Lung (tissue), 12 donors: ENCODE measurements around the gene SUN3. TPM values are rescaled to one million over a fixed set of nuclear protein-coding genes. Genes with fewer than 3 reads are reported as not detected.
A peak's percentile ranks its signal among the peaks of the same experiment; 100 is the strongest.

ENCODE experiments used
- ATAC-seq: fragments of 200-7000 bp; cut with Tn5 transposase; one replicate; pipeline ENCODE4 v1.9.1; 2020; ENCODE audit warnings: moderate number of reproducible peaks; ENCODE audit not compliant: insufficient read depth, low FRiP score
- DNase-seq, 3 donors: peaks; one replicate each; pipeline ENCODE4 v3.0.0-alpha.2; 2013 to 2017
- H3K27ac ChIP-seq, 2 donors: one replicate each; pipeline ENCODE4 v1.5.1; 2013; ENCODE audit warnings: mild to moderate bottlenecking in 2 of 2, moderate library complexity in 2 of 2, control low read depth in 1 of 2, inconsistent platforms in 1 of 2, low read depth in 1 of 2, low read length in 1 of 2
- H3K27me3 ChIP-seq, 3 donors: one replicate each; pipeline ENCODE4 v1.5.1; 2013; ENCODE audit warnings: low read length in 2 of 3; ENCODE audit not compliant: control insufficient read depth in 3 of 3, insufficient read depth in 3 of 3
- H3K36me3 ChIP-seq, 4 donors: one replicate each; pipeline ENCODE4 v1.5.1; 2013; ENCODE audit warnings: low read length in 4 of 4, mild to moderate bottlenecking in 1 of 4, moderate library complexity in 1 of 4; ENCODE audit not compliant: control insufficient read depth in 4 of 4, insufficient read depth in 4 of 4
- H3K4me1 ChIP-seq, 5 donors: one replicate each; pipeline ENCODE4 v1.5.1; 2013; ENCODE audit warnings: low read length in 5 of 5, mild to moderate bottlenecking in 2 of 5, moderate library complexity in 1 of 5; ENCODE audit not compliant: control insufficient read depth in 5 of 5, insufficient read depth in 5 of 5
- H3K4me3 ChIP-seq: one replicate; pipeline ENCODE4 v1.5.1; 2013; ENCODE audit warnings: mild to moderate bottlenecking, control low read depth, moderate library complexity
- H3K9ac ChIP-seq, 2 donors: one replicate each; pipeline ENCODE4 v1.5.1; 2013; ENCODE audit warnings: low read length in 2 of 2, control low read depth in 1 of 2; ENCODE audit not compliant: insufficient read depth in 1 of 2
- H3K9me3 ChIP-seq, 4 donors: one replicate each; pipeline ENCODE4 v1.5.1; 2013; ENCODE audit warnings: low read length in 3 of 4, mild to moderate bottlenecking in 1 of 4, moderate library complexity in 1 of 4; ENCODE audit not compliant: control insufficient read depth in 4 of 4, insufficient read depth in 3 of 4
- WGBS, 2 donors: extraction: QIAGEN DNeasy Blood & Tissue Kit; methylation state at CpG; one replicate each; pipeline ENCODE4 v1.1.7; 2013; 5-methylcytosine and 5-hydroxymethylcytosine counted together
- polyA plus RNA-seq, 2 donors: library from polyadenylated mRNA; stranded (reverse); fragments of 200-250 nt; gene quantifications; one replicate each; pipeline ENCODE4 v1.2.1, GENCODE V29; 2013
- total RNA-seq, 2 donors: library from RNA; depleted of rRNA in 1 of 2; stranded (reverse); fragments of >200 nt in 1 of 2; gene quantifications; one replicate each; pipeline ENCODE4 v1.2.1, GENCODE V29; 2014 to 2021
- TF ChIP-seq, protein P1 (sequence below): IDR thresholded peaks from 2 replicates; pipeline ENCODE4 v1.5.1; 2012; ENCODE audit warnings: mild to moderate bottlenecking; ENCODE audit errors: control extremely low read depth, extremely low read depth
- donor health status: control.
- donor health status: control.
- donor health status: Bipolar disorder and iron deficiency.
- donor health status: healthy.
- donor health status: DM: yes; HTN: yes; CAD: no.

The SUN3 gene
- total and polyA plus RNA-seq, 4 donors: 0.18 to 0.53 TPM; not detected in 2

DNA sequence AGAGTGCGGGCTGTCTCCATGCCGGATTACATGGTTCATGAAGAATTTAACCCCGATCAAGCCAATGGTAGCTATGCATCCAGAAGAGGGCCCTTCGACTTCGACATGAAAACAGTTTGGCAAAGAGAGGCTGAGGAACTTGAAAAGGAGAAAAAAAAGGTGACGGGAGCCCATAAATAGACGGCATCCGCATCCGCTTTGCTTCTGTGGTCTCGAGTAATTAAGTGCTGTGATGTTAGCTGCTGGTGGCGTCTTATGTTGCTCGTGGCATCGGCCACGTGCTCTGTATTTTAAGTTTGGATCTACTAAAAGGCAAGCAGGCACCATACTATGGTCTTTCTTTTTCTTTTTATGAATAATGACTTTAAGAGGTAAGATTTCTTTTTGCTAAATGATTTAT lies 17.6 kb upstream of the SUN3 start:
- Histone ChIP-seq H3K27ac (no peak overlapping the region), H3K36me3 (no peaks in the 10 kb centered on the region), H3K4me3 (no peak overlapping the region), H3K9me3 (peaks cover 0 to 4% (median 0%) of the 10 kb centered on the region in 4 donors), H3K9ac (no peak overlapping the region), H3K27me3 (no peaks in the 10 kb centered on the region), H3K4me1 (no peaks in the 10 kb centered on the region)
- TF ChIP-seq, protein P1, sequence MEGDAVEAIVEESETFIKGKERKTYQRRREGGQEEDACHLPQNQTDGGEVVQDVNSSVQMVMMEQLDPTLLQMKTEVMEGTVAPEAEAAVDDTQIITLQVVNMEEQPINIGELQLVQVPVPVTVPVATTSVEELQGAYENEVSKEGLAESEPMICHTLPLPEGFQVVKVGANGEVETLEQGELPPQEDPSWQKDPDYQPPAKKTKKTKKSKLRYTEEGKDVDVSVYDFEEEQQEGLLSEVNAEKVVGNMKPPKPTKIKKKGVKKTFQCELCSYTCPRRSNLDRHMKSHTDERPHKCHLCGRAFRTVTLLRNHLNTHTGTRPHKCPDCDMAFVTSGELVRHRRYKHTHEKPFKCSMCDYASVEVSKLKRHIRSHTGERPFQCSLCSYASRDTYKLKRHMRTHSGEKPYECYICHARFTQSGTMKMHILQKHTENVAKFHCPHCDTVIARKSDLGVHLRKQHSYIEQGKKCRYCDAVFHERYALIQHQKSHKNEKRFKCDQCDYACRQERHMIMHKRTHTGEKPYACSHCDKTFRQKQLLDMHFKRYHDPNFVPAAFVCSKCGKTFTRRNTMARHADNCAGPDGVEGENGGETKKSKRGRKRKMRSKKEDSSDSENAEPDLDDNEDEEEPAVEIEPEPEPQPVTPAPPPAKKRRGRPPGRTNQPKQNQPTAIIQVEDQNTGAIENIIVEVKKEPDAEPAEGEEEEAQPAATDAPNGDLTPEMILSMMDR: no peak
- ATAC-seq (no peak), DNase-seq (peak in 1 of 3 donors; percentile 12)
- 66 to 70% methylated on average over 14 of the region's 14 CpGs for WGBS, 2 donors

DNA sequence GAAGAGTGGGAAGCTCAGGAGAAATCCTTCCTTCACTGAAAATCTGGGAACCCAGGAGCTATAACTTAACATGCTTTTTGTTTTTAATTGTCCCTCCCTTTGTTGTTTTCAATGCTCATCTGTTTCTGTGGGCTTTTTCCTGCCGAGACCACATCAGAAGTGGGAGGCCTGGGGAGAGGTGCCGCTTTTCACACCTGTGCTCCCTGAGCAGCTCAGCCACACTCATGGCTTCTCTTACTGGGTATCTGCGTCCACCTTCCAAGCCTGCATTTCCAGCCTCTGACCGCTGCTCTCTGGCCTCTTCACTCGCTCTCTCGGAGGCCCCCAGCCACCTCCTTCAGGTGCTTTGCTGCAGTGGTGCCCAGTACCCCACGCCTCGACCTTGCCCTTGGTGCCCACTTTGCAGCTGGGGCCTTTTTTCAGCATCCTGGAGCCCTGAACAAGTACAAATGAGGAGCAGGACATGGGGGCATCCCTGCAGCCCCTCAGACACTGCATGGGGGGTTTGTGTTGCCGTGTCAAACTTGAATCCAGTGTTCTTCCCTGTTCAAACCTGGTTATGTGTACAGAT lies 16.4 kb upstream of the SUN3 start:
- ATAC-seq (no peak), DNase-seq (no peak)
- Histone ChIP-seq H3K4me1 (no peaks in the 10 kb centered on the region), H3K36me3 (no peaks in the 10 kb centered on the region), H3K27me3 (no peaks in the 10 kb centered on the region), H3K9me3 (peaks cover 0 to 4% (median 0%) of the 10 kb centered on the region in 4 donors), H3K9ac (no peak overlapping the region), H3K27ac (no peak overlapping the region), H3K4me3 (no peak overlapping the region)
- TF ChIP-seq, protein P1: no peak
- 77 to 90% methylated on average over 9 of the region's 9 CpGs for WGBS, 2 donors

DNA sequence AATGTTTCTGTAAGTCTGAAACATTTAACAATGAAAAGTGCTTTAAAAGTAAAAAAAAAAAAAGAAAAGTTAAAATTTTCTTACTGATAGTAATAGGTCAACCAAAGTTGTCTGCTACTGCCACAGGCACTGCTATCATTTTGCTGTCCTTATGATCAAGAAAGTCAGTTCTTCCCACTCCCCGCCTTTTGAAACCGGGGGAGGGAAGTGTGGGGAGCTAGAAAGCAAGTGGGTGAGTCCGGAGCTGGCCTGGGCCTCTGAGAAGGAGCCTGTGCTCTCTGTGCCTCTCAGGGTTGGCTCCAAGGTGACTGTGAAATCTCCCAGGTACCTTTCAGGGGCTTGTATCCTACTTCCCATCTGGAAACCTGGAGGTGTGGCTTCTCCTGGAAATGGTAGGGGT lies 13.7 kb upstream of the SUN3 start:
- H3K4me3 ChIP-seq: no peak overlapping the region
- H3K9ac ChIP-seq: no peak overlapping the region
- no peaks in the 10 kb centered on the region for H3K4me1 ChIP-seq
- H3K27me3 ChIP-seq: peaks cover 0 to 6% (median 0%) of the 10 kb centered on the region in 3 donors
- 58 to 74% methylated on average over 3 of the region's 3 CpGs for WGBS, 2 donors
- H3K27ac ChIP-seq: no peak overlapping the region
- H3K36me3 ChIP-seq: no peaks in the 10 kb centered on the region
- TF ChIP-seq, protein P1: no peak
- H3K9me3 ChIP-seq: no peaks in the 10 kb centered on the region
- DNase-seq (no peak), ATAC-seq (no peak)

DNA sequence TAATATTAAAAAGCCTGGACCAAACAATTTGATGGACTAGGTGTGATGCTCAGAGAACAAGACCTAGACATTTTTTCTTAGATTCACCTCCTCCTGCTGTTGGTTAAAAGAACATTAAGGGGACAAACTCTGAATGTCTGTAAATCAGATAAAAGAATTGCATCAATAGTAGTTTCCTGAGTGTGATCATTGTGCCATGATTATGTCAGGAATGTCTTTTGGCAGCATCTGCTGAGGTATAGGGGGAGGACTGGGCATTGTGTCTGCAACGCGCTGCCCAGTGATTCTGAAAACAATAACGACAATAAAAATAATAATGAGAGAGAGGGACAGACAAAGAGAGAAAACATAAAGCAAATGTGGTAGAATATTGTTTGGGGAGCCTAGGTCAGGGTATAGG lies 13.3 kb upstream of the SUN3 start:
- no peaks in the 10 kb centered on the region for H3K4me1 ChIP-seq
- peaks cover 0 to 10% (median 0%) of the 10 kb centered on the region in 3 donors for H3K27me3 ChIP-seq
- no peak overlapping the region for H3K27ac ChIP-seq
- 60 to 79% methylated on average over 3 of the region's 3 CpGs for WGBS, 2 donors
- H3K36me3 ChIP-seq: no peaks in the 10 kb centered on the region
- no peak for DNase-seq
- TF ChIP-seq, protein P1: no peak
- no peak overlapping the region for H3K4me3 ChIP-seq
- no peak for ATAC-seq
- no peaks in the 10 kb centered on the region for H3K9me3 ChIP-seq
- H3K9ac ChIP-seq: no peak overlapping the region
